CD14-positive monocyte (primary cell): ENCODE measurements around the gene PYGO2. TPM values are rescaled to one million over a fixed set of nuclear protein-coding genes. Genes with fewer than 3 reads are reported as not detected.

Experiments used
- DNase-seq, 3 donors: peaks; one replicate each; pipeline ENCODE4 v3.0.0-alpha.2; 2011 to 2022
- H2AFZ ChIP-seq: 2 replicates; pipeline ENCODE4 v1.6.0; 2012; ENCODE audit warnings: mild to moderate bottlenecking, low read depth, low read length, inconsistent platforms; ENCODE audit not compliant: insufficient read depth, poor library complexity, severe bottlenecking
- H3K27ac ChIP-seq, 2 donors: 1 replicate in 1 of 2; 2 replicates in 1 of 2; pipeline ENCODE4 v1.5.1; 2012 to 2013; ENCODE audit warnings: low read length in 2 of 2, control low read depth in 1 of 2, inconsistent platforms in 1 of 2, low read depth in 1 of 2, mild to moderate bottlenecking in 1 of 2
- H3K27me3 ChIP-seq, 2 donors: one replicate each; pipeline versions ENCODE4 v1.6.0 to v1.6.1; 2011 to 2013; ENCODE audit warnings: low read length in 2 of 2; ENCODE audit not compliant: control insufficient read depth in 2 of 2, insufficient read depth in 2 of 2
- H3K36me3 ChIP-seq, 2 donors: replicated peaks in 1 of 2; 1 replicate in 1 of 2; 2 replicates in 1 of 2; pipeline versions ENCODE4 v1.5.1 to v1.6.1; 2012 to 2013; ENCODE audit warnings: low read length in 2 of 2, control low read depth in 1 of 2, inconsistent platforms in 1 of 2, mild to moderate bottlenecking in 1 of 2; ENCODE audit not compliant: insufficient read depth in 2 of 2, control insufficient read depth in 1 of 2
- H3K4me1 ChIP-seq, 2 donors: 1 replicate in 1 of 2; 2 replicates in 1 of 2; pipeline versions ENCODE4 v1.5.1 to v1.6.1; 2012 to 2013; ENCODE audit warnings: low read length in 2 of 2, control low read depth in 1 of 2, inconsistent platforms in 1 of 2, mild to moderate bottlenecking in 1 of 2, moderate library complexity in 1 of 2; ENCODE audit not compliant: insufficient read depth in 2 of 2, control insufficient read depth in 1 of 2
- H3K4me2 ChIP-seq: replicated peaks from 2 replicates; pipeline ENCODE3; 2012; ENCODE audit warnings: low read length, moderate library complexity, mild to moderate bottlenecking; ENCODE audit not compliant: poor library complexity, severe bottlenecking; ENCODE audit errors: extremely low read depth
- H3K4me3 ChIP-seq, 3 experiments: fragments of 200-600 bp in 1 of 3; sonication (generic) in 1 of 3; replicated peaks in 1 of 3; 1 replicate in 2 of 3; 2 replicates in 1 of 3; pipeline ENCODE4 v1.5.1; 2011 to 2013; ENCODE audit warnings: low read length in 3 of 3, mild to moderate bottlenecking in 3 of 3, control low read depth in 2 of 3, low read depth in 2 of 3, inconsistent platforms in 1 of 3, moderate library complexity in 1 of 3
- H3K79me2 ChIP-seq: 2 replicates; pipeline ENCODE4 v1.6.0; 2012; ENCODE audit warnings: mild to moderate bottlenecking, control low read depth, inconsistent platforms, low read length, moderate library complexity; ENCODE audit not compliant: insufficient read depth
- H3K9ac ChIP-seq: 2 replicates; pipeline ENCODE4 v1.6.0; 2017; ENCODE audit warnings: low read length, mild to moderate bottlenecking; ENCODE audit not compliant: insufficient read depth, poor library complexity, severe bottlenecking
- H3K9me3 ChIP-seq, 2 donors: replicated peaks in 1 of 2; 1 replicate in 1 of 2; 2 replicates in 1 of 2; pipeline versions ENCODE4 v1.5.1 to v1.6.1; 2012 to 2013; ENCODE audit warnings: low read length in 2 of 2, control low read depth in 1 of 2; ENCODE audit not compliant: control insufficient read depth in 1 of 2, insufficient read depth in 1 of 2
- H4K20me1 ChIP-seq: 2 replicates; pipeline ENCODE4 v1.6.0; 2012; ENCODE audit warnings: mild to moderate bottlenecking, low read length, control low read depth, moderate library complexity; ENCODE audit not compliant: insufficient read depth
- H3K27ac Mint-ChIP-seq, 7 donors: one replicate each; pipeline ENCODE4 v1.8.0; 2020; ENCODE audit warnings: mild to moderate bottlenecking in 7 of 7, mixed read lengths in 7 of 7, moderate library complexity in 6 of 7, inconsistent platforms in 2 of 7
- H3K27me3 Mint-ChIP-seq, 3 donors: one replicate each; pipeline ENCODE4 v1.8.0; 2021 to 2022; ENCODE audit warnings: low read depth in 3 of 3, mild to moderate bottlenecking in 3 of 3, mixed read lengths in 3 of 3, moderate library complexity in 3 of 3, inconsistent platforms in 1 of 3
- H3K36me3 Mint-ChIP-seq, 2 donors: one replicate each; pipeline ENCODE4 v1.8.0; 2020; ENCODE audit warnings: mixed read lengths in 2 of 2, inconsistent platforms in 1 of 2, mild to moderate bottlenecking in 1 of 2
- H3K4me1 Mint-ChIP-seq: one replicate; pipeline ENCODE4 v1.8.0; 2020; ENCODE audit warnings: mild to moderate bottlenecking, mixed read lengths
- H3K4me3 Mint-ChIP-seq, 2 donors: one replicate each; pipeline ENCODE4 v1.8.0; 2020; ENCODE audit warnings: mild to moderate bottlenecking in 2 of 2, mixed read lengths in 2 of 2, moderate library complexity in 1 of 2
- H3K9me3 Mint-ChIP-seq, 7 donors: one replicate each; pipeline ENCODE4 v1.8.0; 2020 to 2022; ENCODE audit warnings: mixed read lengths in 7 of 7, mild to moderate bottlenecking in 6 of 7, moderate library complexity in 6 of 7, inconsistent platforms in 2 of 7
- WGBS: methylation state at CpG from one replicate; pipeline ENCODE4 v1.1.5; 2013; ENCODE audit warnings: missing lambda C conversion rate; ENCODE audit not compliant: insufficient coverage; 5-methylcytosine and 5-hydroxymethylcytosine counted together
- intact Hi-C, 2 donors: fragments of 100-400 bp; cut with micrococcal nuclease; formaldehyde crosslinking; loops; one replicate each; pipeline versions ENCODE4 v1.15.0 to v1.15.1; 2023
- polyA plus RNA-seq, 3 donors: library from polyadenylated mRNA; depleted of rRNA in 1 of 3; unstranded in 2 of 3; stranded (reverse) in 1 of 3; fragments of 300-500 nt in 2 of 3; fragments of >200 nt in 1 of 3; fragmentation: Illumina TruSeq in 2 of 3; gene quantifications; 1 replicate in 2 of 3; 2 replicates in 1 of 3; pipeline ENCODE4 v1.2.3, GENCODE V29; 2012 to 2021
- TF ChIP-seq, protein P1 (sequence below): fragments of 200-600 bp; IDR thresholded peaks from one replicate; pipeline ENCODE4 v1.8.0; 2022; ENCODE audit warnings: antibody characterized with exemption, mild to moderate bottlenecking

The PYGO2 gene
- polyA plus RNA-seq, 3 donors: 8.2 to 12.5 (median 12.0) TPM

DNA sequence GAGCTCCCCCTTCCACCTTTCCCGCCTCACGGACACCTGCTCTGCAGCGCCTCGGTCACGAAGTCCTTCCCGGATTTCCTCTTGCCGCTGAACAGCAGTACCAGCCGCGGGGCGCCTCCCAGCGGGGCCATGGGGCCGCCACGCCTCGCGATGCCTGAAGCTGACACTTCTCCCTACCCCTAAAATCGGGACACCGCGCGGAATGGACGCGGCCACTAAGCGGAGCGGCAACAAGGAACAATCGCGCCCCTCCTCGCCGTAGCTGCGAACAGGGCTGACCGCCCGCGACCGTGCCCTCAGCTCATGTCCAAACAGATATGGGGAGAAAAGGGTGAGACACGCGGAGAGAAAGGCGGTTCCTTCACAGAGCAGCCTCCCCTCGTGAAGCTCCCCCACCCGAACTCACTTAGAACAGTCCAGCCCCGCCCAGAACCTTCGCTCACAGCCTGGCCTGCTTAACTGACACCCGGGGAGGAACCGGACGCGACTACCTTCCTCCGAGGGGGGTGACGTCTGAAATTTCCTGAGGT, 25.0 kb downstream of the PYGO2 start, which contains the start of gene PMVK:
TSS of gene PMVK (minus strand) at position 165 of the 530 bp plus-strand sequence. CDS start at position 131, 34 bp downstream.
- peak within 1 kb of the TSS; percentile 90 for H3K4me2 ChIP-seq
- peak within 1 kb of the TSS; percentile 95 for H3K9ac ChIP-seq
- intact Hi-C loops: loop anchor here in 1 of 2 donors (10.0 kb wide), 1 partner anchor 382 kb away; the partner anchor contains the start of gene UBE2Q1
- H3K4me3 ChIP-seq: peak within 1 kb of the TSS; percentile 53 to 78 (median 76)
- H2AFZ ChIP-seq: peak within 1 kb of the TSS; percentile 90
- peaks cover 0 to 2% (median 0%) of the 10 kb centered on the region in 3 donors for H3K27me3 Mint-ChIP-seq
- H3K79me2 ChIP-seq: peaks cover 15% of the 10 kb centered on the region
- peaks cover 3 to 7% of the 10 kb centered on the region in 2 donors for H3K36me3 ChIP-seq
- H3K4me1 ChIP-seq: peaks cover 29 to 42% of the 10 kb centered on the region in 2 donors
- H3K4me3 Mint-ChIP-seq: peak within 1 kb of the TSS; percentile 98 to 99
- no peaks in the 10 kb centered on the region for H3K9me3 ChIP-seq
- TF ChIP-seq, protein P1, sequence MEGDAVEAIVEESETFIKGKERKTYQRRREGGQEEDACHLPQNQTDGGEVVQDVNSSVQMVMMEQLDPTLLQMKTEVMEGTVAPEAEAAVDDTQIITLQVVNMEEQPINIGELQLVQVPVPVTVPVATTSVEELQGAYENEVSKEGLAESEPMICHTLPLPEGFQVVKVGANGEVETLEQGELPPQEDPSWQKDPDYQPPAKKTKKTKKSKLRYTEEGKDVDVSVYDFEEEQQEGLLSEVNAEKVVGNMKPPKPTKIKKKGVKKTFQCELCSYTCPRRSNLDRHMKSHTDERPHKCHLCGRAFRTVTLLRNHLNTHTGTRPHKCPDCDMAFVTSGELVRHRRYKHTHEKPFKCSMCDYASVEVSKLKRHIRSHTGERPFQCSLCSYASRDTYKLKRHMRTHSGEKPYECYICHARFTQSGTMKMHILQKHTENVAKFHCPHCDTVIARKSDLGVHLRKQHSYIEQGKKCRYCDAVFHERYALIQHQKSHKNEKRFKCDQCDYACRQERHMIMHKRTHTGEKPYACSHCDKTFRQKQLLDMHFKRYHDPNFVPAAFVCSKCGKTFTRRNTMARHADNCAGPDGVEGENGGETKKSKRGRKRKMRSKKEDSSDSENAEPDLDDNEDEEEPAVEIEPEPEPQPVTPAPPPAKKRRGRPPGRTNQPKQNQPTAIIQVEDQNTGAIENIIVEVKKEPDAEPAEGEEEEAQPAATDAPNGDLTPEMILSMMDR: no peak
- peaks cover 5 to 9% of the 10 kb centered on the region in 2 donors for H3K36me3 Mint-ChIP-seq
- H3K4me1 Mint-ChIP-seq: peaks cover 56% of the 10 kb centered on the region
- peak within 1 kb of the TSS; percentile 99 to 100 (median 99) for H3K27ac Mint-ChIP-seq
- whole genome bisulfite sequencing: 1% methylated on average over 29 of the region's 45 CpGs
- peak; percentile 91 to 96 (median 95) for DNase-seq
- H4K20me1 ChIP-seq: no peaks in the 10 kb centered on the region
- peaks cover 0 to 2% (median 0%) of the 10 kb centered on the region in 7 donors for H3K9me3 Mint-ChIP-seq
- H3K27me3 ChIP-seq: no peaks in the 10 kb centered on the region
- peak within 1 kb of the TSS; percentile 97 to 100 for H3K27ac ChIP-seq

DNA sequence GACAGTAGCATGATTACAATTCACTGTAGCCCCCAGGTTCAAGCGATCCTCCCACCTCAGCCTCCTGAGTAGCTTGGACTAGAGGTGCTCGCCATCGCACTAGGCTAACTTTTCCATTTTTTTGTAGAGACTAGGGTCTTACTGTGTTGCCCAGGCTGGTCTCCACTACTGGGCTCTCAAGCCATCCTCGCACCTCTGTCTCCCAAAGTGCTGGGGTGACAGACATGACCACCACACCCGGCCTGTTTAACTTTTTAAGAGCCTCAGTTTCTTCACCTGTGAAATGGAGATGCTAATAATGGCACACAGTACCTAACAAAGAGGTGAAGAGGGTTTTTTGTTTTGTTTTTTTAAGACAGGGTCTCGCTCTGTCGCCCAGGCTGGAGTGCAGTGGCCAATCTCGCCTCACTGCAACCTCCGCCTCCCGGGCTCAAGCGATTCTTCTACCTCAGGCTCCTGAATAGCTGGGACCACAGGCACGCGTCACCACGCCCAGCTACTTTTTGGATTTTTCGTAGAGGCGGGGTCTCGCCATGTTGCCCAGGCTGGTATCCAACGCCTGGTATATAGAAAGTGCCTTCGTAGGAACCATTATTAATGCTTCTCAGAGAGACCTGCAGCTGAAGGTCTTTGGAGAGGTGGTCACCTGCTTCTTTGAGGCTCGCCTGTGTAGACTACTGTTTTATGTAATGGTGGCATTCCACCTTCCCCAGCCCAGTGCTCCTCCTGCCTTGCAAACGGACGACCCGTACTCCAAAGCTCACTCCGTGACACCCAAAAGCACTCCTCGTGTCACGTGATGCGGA, 25.6 kb downstream of the PYGO2 start:
- peak overlapping the region; percentile 97 to 100 for H3K27ac ChIP-seq
- 45% methylated on average over 23 of the region's 27 CpGs for WGBS
- peaks cover 24 to 35% of the 10 kb centered on the region in 2 donors for H3K4me1 ChIP-seq
- TF ChIP-seq, protein P1: no peak
- Mint-ChIP-seq H3K9me3 (peaks cover 0 to 2% (median 0%) of the 10 kb centered on the region in 7 donors), H3K4me3 (peak overlapping the region; percentile 98 to 99), H3K27ac (peak overlapping the region; percentile 99 to 100 (median 99)), H3K4me1 (peaks cover 49% of the 10 kb centered on the region), H3K36me3 (peaks cover 9 to 16% of the 10 kb centered on the region in 2 donors), H3K27me3 (peaks cover 0 to 4% (median 0%) of the 10 kb centered on the region in 3 donors)
- peak overlapping the region; percentile 90 for H3K4me2 ChIP-seq
- H3K9ac ChIP-seq: peak overlapping the region; percentile 95
- no peaks in the 10 kb centered on the region for H3K27me3 ChIP-seq
- peaks cover 15% of the 10 kb centered on the region for H3K79me2 ChIP-seq
- peak overlapping the region; percentile 53 to 78 (median 76) for H3K4me3 ChIP-seq
- no peaks in the 10 kb centered on the region for H3K9me3 ChIP-seq
- peaks cover 5 to 14% of the 10 kb centered on the region in 2 donors for H3K36me3 ChIP-seq
- intact Hi-C loops: loop anchor here in 1 of 2 donors (10.0 kb wide), 1 partner anchor 381 kb away; the partner anchor contains the start of gene UBE2Q1
- DNase-seq: no peak
- H2AFZ ChIP-seq: peak overlapping the region; percentile 90
- no peaks in the 10 kb centered on the region for H4K20me1 ChIP-seq
